ENCODE results near the gene RNF114. TPM values are rescaled to one million over a fixed set of nuclear protein-coding genes. Genes with fewer than 3 reads are reported as not detected.

Gene RNF114
- polyA plus RNA-seq, 1 experiment = 69.6 TPM

DNA sequence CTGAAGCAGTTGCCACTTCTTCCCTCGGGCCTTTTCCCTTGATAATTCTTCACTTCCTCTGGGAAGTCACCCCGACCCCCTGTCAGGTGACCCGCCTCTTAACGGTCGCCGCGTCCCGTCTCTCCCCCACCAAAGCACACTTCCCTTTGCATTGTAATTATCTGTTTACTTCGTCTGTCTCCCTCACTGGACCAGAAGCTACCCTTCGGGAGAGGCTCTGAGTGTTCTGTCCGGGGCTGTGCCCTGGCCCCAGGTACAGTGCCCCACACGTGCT is 45.8 kb downstream of the RNF114 start:
- CTCF ChIA-PET = interaction anchor here (1.1 to 13.9 kb wide), 2 partner anchors 90 to 104 kb away, joined by 3 to 419 read pairs; no protein-coding TSS in a partner anchor
- Histone ChIP-seq H3K4me3 (ENCODE audit: low read depth, low read length) (peak overlapping the region; percentile 48), H3K27me3 (ENCODE audit: control insufficient read depth, insufficient read depth, low read length) (peaks cover 6% of the 10 kb centered on the region), H3K9me3 (ENCODE audit: control insufficient read depth, insufficient read depth, low read length) (no peaks in the 10 kb centered on the region; the same call in 1 of the 2 replicates), H3K27ac (ENCODE audit: low read depth, low read length) (no peak overlapping the region)
- DNase-seq (ENCODE audit: low read depth, low spot score) = no peak
- no peak for TF ChIP-seq CTCF (IDR thresholded peaks at IDR 0.05; ENCODE audit: low read depth, low read length)
- POLR2A ChIA-PET = interaction anchor here (1.3 to 4.9 kb wide), 2 partner anchors 89 to 94 kb away, joined by 4 to 38 read pairs; no protein-coding TSS in a partner anchor

GRCh38 chr20:49982346-49983122 is 46.3 kb downstream of the RNF114 start, which contains the start of gene SNAI1:
Gene SNAI1, plus strand, starts transcription at chr20:49982980. Its CDS starts 80 bp downstream, at chr20:49983060.
- peaks cover 6% of the 10 kb centered on the region for H3K27me3 ChIP-seq (ENCODE audit: control insufficient read depth, insufficient read depth, low read length)
- CTCF ChIA-PET = interaction anchor here (0.6 to 13.9 kb wide), 3 partner anchors 65 to 103 kb away, joined by 3 to 419 read pairs (median 3); no protein-coding TSS in a partner anchor

GRCh38 chr20:49983123-49983847 is 47.1 kb downstream of the RNF114 start:
- no peaks in the 10 kb centered on the region; the same call in 1 of the 2 replicates for H3K9me3 ChIP-seq (ENCODE audit: control insufficient read depth, insufficient read depth, low read length)
- DNase-seq (ENCODE audit: low read depth, low spot score) = no peak
- H3K4me3 ChIP-seq (ENCODE audit: low read depth, low read length) = peak overlapping the region; percentile 93
- H3K27ac ChIP-seq (ENCODE audit: low read depth, low read length) = peak overlapping the region; percentile 39
- POLR2A ChIA-PET = interaction anchor here (0.5 to 4.9 kb wide), 14 partner anchors 9 to 133 kb away, joined by 3 to 38 read pairs (median 4); partner anchors contain the start of gene SPATA2
- CTCF ChIA-PET = interaction anchor here (0.6 to 13.9 kb wide), 3 partner anchors 64 to 195 kb away, joined by 3 to 419 read pairs (median 4); no protein-coding TSS in a partner anchor
- TF ChIP-seq CTCF (IDR thresholded peaks at IDR 0.05; ENCODE audit: low read depth, low read length) = no peak
- peaks cover 6% of the 10 kb centered on the region for H3K27me3 ChIP-seq (ENCODE audit: control insufficient read depth, insufficient read depth, low read length)

More at GRCh38 chr20:49982346-49983122, 46.3 kb downstream of the RNF114 start, which contains the start of gene SNAI1:
- POLR2A ChIA-PET = interaction anchor here (0.6 to 4.9 kb wide), 7 partner anchors 10 to 134 kb away, joined by 3 to 38 read pairs (median 6); no protein-coding TSS in a partner anchor
- TF ChIP-seq CTCF (IDR thresholded peaks at IDR 0.05; ENCODE audit: low read depth, low read length) = peak; percentile 45
- Histone ChIP-seq H3K4me3 (ENCODE audit: low read depth, low read length) (peak within 1 kb of the TSS; percentile 93), H3K27ac (ENCODE audit: low read depth, low read length) (peak within 1 kb of the TSS; percentile 39), H3K9me3 (ENCODE audit: control insufficient read depth, insufficient read depth, low read length) (no peaks in the 10 kb centered on the region; the same call in 1 of the 2 replicates)
- peak; percentile 73 for DNase-seq (ENCODE audit: low read depth, low spot score)

DNA sequence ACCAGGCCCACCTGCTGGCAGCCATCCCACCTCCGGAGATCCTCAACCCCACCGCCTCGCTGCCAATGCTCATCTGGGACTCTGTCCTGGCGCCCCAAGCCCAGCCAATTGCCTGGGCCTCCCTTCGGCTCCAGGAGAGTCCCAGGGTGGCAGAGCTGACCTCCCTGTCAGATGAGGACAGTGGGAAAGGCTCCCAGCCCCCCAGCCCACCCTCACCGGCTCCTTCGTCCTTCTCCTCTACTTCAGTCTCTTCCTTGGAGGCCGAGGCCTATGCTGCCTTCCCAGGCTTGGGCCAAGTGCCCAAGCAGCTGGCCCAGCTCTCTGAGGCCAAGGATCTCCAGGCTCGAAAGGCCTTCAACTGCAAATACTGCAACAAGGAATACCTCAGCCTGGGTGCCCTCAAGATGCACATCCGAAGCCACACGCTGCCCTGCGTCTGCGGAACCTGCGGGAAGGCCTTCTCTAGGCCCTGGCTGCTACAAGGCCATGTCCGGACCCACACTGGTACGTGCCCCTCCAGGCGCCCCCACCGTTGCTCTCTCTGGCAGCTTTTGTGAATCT is 47.7 kb downstream of the RNF114 start:
- peak overlapping the region; percentile 93 for H3K4me3 ChIP-seq (ENCODE audit: low read depth, low read length)
- CTCF ChIA-PET = interaction anchor here (1.2 to 13.9 kb wide), 2 partner anchors 88 to 195 kb away, joined by 4 to 419 read pairs; no protein-coding TSS in a partner anchor
- POLR2A ChIA-PET = interaction anchor here (0.5 to 4.9 kb wide), 15 partner anchors 16 to 120 kb away, joined by 3 to 38 read pairs (median 3); partner anchors contain the start of gene SPATA2
- TF ChIP-seq CTCF (IDR thresholded peaks at IDR 0.05; ENCODE audit: low read depth, low read length) = no peak
- no peak for DNase-seq (ENCODE audit: low read depth, low spot score)
- peaks cover 6% of the 10 kb centered on the region for H3K27me3 ChIP-seq (ENCODE audit: control insufficient read depth, insufficient read depth, low read length)
- peak overlapping the region; percentile 39 for H3K27ac ChIP-seq (ENCODE audit: low read depth, low read length)
- H3K9me3 ChIP-seq (ENCODE audit: control insufficient read depth, insufficient read depth, low read length) = no peaks in the 10 kb centered on the region; the same call in 1 of the 2 replicates
